Measurements from ENCODE around the gene TP53BP2.
"Not testable (repeated sequence)": the region's sequence is repeated elsewhere in the genome, so short reads cannot be mapped to it uniquely, and the experiment has no call there.

The TP53BP2 gene

GRCh38 chr1:223742856-223743517 is 102.8 kb downstream of the TP53BP2 start:
- Histone ChIP-seq H3K27me3 (replicated peaks; ENCODE audit: control insufficient read depth, insufficient read depth, low read length) (no peaks in the 10 kb centered on the region), H3K36me3 (ENCODE audit: control insufficient read depth, insufficient read depth, low read length) (peaks cover 15% of the 10 kb centered on the region), H3K4me3 (replicated peaks; ENCODE audit: low read depth, low read length) (no peak overlapping the region)
- no peak for TF ChIP-seq CTCF (IDR thresholded peaks at IDR 0.05; ENCODE audit: insufficient read depth, low read length, poor library complexity, severe bottlenecking)
- no peak for DNase-seq (ENCODE audit: extremely low read depth, insufficient read length)

- Histone ChIP-seq H3K36me3 (ENCODE audit: control insufficient read depth, insufficient read depth, low read length) (peaks cover 13% of the 10 kb centered on the region), H3K4me3 (replicated peaks; ENCODE audit: low read depth, low read length) (no peak overlapping the region), H3K27me3 (replicated peaks; ENCODE audit: control insufficient read depth, insufficient read depth, low read length) (no peaks in the 10 kb centered on the region)
- no peak for TF ChIP-seq CTCF (IDR thresholded peaks at IDR 0.05; ENCODE audit: insufficient read depth, low read length, poor library complexity, severe bottlenecking)
- DNase-seq (ENCODE audit: extremely low read depth, insufficient read length), result no peak
These were observed 103.9 kb downstream of the TP53BP2 start for GRCh38 chr1:223741861-223742260.

GRCh38 chr1:223740038-223740736 is 105.6 kb downstream of the TP53BP2 start:
- H3K36me3 ChIP-seq (ENCODE audit: control insufficient read depth, insufficient read depth, low read length); H3K27me3 ChIP-seq (replicated peaks; ENCODE audit: control insufficient read depth, insufficient read depth, low read length); DNase-seq (ENCODE audit: extremely low read depth, insufficient read length); H3K4me3 ChIP-seq (replicated peaks; ENCODE audit: low read depth, low read length): not testable (repeated sequence)

- Histone ChIP-seq H3K27me3 (replicated peaks; ENCODE audit: control insufficient read depth, insufficient read depth, low read length) (no peaks in the 10 kb centered on the region), H3K36me3 (ENCODE audit: control insufficient read depth, insufficient read depth, low read length) (peaks cover 9% of the 10 kb centered on the region), H3K4me3 (replicated peaks; ENCODE audit: low read depth, low read length) (no peak overlapping the region)
- TF ChIP-seq CTCF (IDR thresholded peaks at IDR 0.05; ENCODE audit: insufficient read depth, low read length, poor library complexity, severe bottlenecking), result no peak
- no peak for DNase-seq (ENCODE audit: extremely low read depth, insufficient read length)
These were observed 106.2 kb downstream of the TP53BP2 start for GRCh38 chr1:223739366-223740037.

GRCh38 chr1:223738465-223739365 is 107.0 kb downstream of the TP53BP2 start:
- DNase-seq (ENCODE audit: extremely low read depth, insufficient read length), result no peak
- Histone ChIP-seq H3K4me3 (replicated peaks; ENCODE audit: low read depth, low read length) (no peak overlapping the region), H3K36me3 (ENCODE audit: control insufficient read depth, insufficient read depth, low read length) (peaks cover 9% of the 10 kb centered on the region), H3K27me3 (replicated peaks; ENCODE audit: control insufficient read depth, insufficient read depth, low read length) (no peaks in the 10 kb centered on the region)
- no peak for TF ChIP-seq CTCF (IDR thresholded peaks at IDR 0.05; ENCODE audit: insufficient read depth, low read length, poor library complexity, severe bottlenecking)
